ENCODE measurements around the gene FBLN5.

- TF ChIP-seq CTCF (conservative IDR thresholded peaks at IDR 0.05 in 1 of 2, IDR thresholded peaks at IDR 0.05 in 1 of 2; ENCODE audit: low read depth in 1 of 2, low read length in 2 of 2) (no peak), EZH2 (IDR thresholded peaks at IDR 0.05; ENCODE audit: low read length, missing control alignments) (no peak)
Measured at GRCh38 chr14:91872011-91872501, 75.4 kb downstream of the FBLN5 start.

All from fibroblast of lung (primary cell).